GM10248 (cell line): ENCODE data around the gene LHX4.

ENCODE experiments used
- CTCF ChIA-PET: fragments of 300-600 bp; sonication (Branson Sonifier 250); formaldehyde crosslinking; extraction: SDS; loops from one replicate; lab custom pipeline; 2021; ENCODE audit warnings: antibody characterized with exemption; lab: Yijun Ruan, JAX
- POLR2A ChIA-PET: fragments of 350-650 bp; sonication (Branson Sonifier 250); formaldehyde crosslinking; extraction: SDS; loops from one replicate; lab custom pipeline; 2020; ENCODE audit warnings: antibody characterized with exemption; lab: Yijun Ruan, JAX
- DNase-seq: peaks from one replicate; pipeline ENCODE4 v3.0.0; 2012; ENCODE audit errors: extremely low spot score
- CTCF ChIP-seq: IDR thresholded peaks from 2 replicates; pipeline ENCODE4 v1.5.1; 2012; ENCODE audit warnings: mild to moderate bottlenecking, low read depth; ENCODE audit errors: extremely low read depth, missing control alignments, control extremely low read depth

The LHX4 gene

GRCh38 chr1:180265871-180266270 lies 35.8 kb downstream of the LHX4 start:
- no peak for TF ChIP-seq CTCF
- ChIA-PET POLR2A (no interaction called here), CTCF (no interaction called here)
- no peak for DNase-seq

- TF ChIP-seq CTCF = no peak
- CTCF ChIA-PET = interaction anchor here (1.7 kb wide), 1 partner anchor 13 kb away, joined by 10 read pairs; no protein-coding TSS in a partner anchor
- POLR2A ChIA-PET = no interaction called here
- DNase-seq = no peak
These were observed 36.5 kb downstream of the LHX4 start for GRCh38 chr1:180266275-180267210.

GRCh38 chr1:180267211-180267561 lies 37.1 kb downstream of the LHX4 start:
- ChIA-PET CTCF (interaction anchor here (1.7 kb wide), 1 partner anchor 14 kb away, joined by 10 read pairs; no protein-coding TSS in a partner anchor), POLR2A (no interaction called here)
- DNase-seq = no peak
- TF ChIP-seq CTCF = no peak

GRCh38 chr1:180267761-180268555 lies 37.9 kb downstream of the LHX4 start:
- POLR2A ChIA-PET = no interaction called here
- CTCF ChIA-PET = interaction anchor here (1.3 to 1.7 kb wide), 2 partner anchors 15 kb away, joined by 3 to 10 read pairs; no protein-coding TSS in a partner anchor
- no peak for TF ChIP-seq CTCF
- no peak for DNase-seq

- ChIA-PET CTCF (interaction anchor here (1.3 kb wide), 1 partner anchor 16 kb away, joined by 3 read pairs; no protein-coding TSS in a partner anchor), POLR2A (no interaction called here)
These were observed 38.6 kb downstream of the LHX4 start for GRCh38 chr1:180268556-180269075.

More at GRCh38 chr1:180268556-180269075, 38.6 kb downstream of the LHX4 start:
- TF ChIP-seq CTCF = no peak
- no peak for DNase-seq
